ENCODE results near the gene SUSD6.

GRCh38 chr14:69574263-69574953 lies 37.0 kb upstream of the SUSD6 start, which contains the start of gene CCDC177:
- TF ChIP-seq, protein P1, sequence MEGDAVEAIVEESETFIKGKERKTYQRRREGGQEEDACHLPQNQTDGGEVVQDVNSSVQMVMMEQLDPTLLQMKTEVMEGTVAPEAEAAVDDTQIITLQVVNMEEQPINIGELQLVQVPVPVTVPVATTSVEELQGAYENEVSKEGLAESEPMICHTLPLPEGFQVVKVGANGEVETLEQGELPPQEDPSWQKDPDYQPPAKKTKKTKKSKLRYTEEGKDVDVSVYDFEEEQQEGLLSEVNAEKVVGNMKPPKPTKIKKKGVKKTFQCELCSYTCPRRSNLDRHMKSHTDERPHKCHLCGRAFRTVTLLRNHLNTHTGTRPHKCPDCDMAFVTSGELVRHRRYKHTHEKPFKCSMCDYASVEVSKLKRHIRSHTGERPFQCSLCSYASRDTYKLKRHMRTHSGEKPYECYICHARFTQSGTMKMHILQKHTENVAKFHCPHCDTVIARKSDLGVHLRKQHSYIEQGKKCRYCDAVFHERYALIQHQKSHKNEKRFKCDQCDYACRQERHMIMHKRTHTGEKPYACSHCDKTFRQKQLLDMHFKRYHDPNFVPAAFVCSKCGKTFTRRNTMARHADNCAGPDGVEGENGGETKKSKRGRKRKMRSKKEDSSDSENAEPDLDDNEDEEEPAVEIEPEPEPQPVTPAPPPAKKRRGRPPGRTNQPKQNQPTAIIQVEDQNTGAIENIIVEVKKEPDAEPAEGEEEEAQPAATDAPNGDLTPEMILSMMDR (IDR thresholded peaks at IDR 0.05) = no peak
- TF ChIP-seq POLR2A (IDR thresholded peaks at IDR 0.05) = no peak

All from lower leg skin (tissue), 3 donors.